GM12878 (cell line): Measurements from ENCODE around the gene VSTM1.

Experiments
- MYB ChIP-seq: fragments of 150-350 bp; IDR thresholded peaks from 2 replicates; pipeline ENCODE4 v1.6.1; 2014; ENCODE audit warnings: mild to moderate bottlenecking, low read depth, low read length, borderline replicate concordance
- NFYB ChIP-seq: IDR thresholded peaks from 2 replicates; pipeline ENCODE4 v1.6.1; 2011; ENCODE audit warnings: low read depth, mild to moderate bottlenecking, low read length, improper control_type of control experiment, moderate library complexity; ENCODE audit not compliant: insufficient read depth
- POLR2AphosphoS5 ChIP-seq: IDR thresholded peaks from 2 replicates; pipeline ENCODE4 v1.6.1; 2011; ENCODE audit warnings: mild to moderate bottlenecking, low read length, inconsistent platforms
- ZNF274 ChIP-seq: IDR thresholded peaks from one replicate; pipeline ENCODE4 v1.8.0; 2011; ENCODE audit not compliant: insufficient read length, insufficient read depth

DNA sequence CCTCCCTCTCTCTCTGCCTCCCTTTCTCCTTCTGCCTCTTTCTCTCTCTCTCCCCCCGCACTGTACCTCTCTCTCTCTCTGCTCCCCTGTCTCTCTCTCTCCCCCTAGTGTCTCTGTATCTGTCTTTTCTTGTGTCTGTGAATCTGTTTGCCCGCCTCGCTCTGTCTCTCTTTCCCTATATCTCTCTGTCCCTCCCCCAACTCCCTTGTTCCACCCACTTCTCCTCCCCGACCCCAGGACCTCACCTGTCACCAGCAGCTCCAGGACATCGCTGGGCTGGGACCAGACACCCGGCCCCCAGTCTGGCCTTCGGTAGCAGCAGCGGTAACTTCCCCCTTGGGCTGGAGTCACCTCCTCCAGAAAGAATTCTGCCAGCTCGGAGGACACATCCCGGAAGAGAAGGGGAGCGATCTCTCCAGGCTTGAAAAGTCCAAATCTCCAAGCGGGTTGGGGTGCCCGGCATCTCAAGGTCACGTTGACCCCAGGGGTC is 33.0 kb upstream of the VSTM1 start:
- TF ChIP-seq POLR2AphosphoS5 (no peak), ZNF274 (no peak), NFYB (no peak), MYB (no peak)
